HUES6 (cell line): Measurements from ENCODE around the gene RASEF.
"Not testable (repeated sequence)": the region's sequence is repeated elsewhere in the genome, so short reads cannot be mapped to it uniquely, and the experiment has no call there.

Source experiments
- H3K27ac ChIP-seq: 2 replicates; pipeline ENCODE4 v1.7.0; 2013; ENCODE audit warnings: low read depth, mild to moderate bottlenecking, low read length, inconsistent platforms
- H3K27me3 ChIP-seq: 2 replicates; pipeline ENCODE4 v1.6.1; 2013; ENCODE audit warnings: low read length; ENCODE audit not compliant: control insufficient read depth, insufficient read depth
- H3K36me3 ChIP-seq: 2 replicates; pipeline ENCODE4 v1.6.1; 2013; ENCODE audit warnings: low read length; ENCODE audit not compliant: control insufficient read depth, insufficient read depth
- H3K4me1 ChIP-seq: 2 replicates; pipeline ENCODE4 v1.6.1; 2013; ENCODE audit warnings: low read length; ENCODE audit not compliant: control insufficient read depth, insufficient read depth
- H3K4me3 ChIP-seq: 2 replicates; pipeline ENCODE4 v1.5.1; 2013; ENCODE audit warnings: low read depth, low read length
- H3K9ac ChIP-seq: one replicate; pipeline ENCODE4 v1.6.1; 2013; ENCODE audit warnings: mild to moderate bottlenecking, low read length
- H3K9me3 ChIP-seq: 2 replicates; pipeline ENCODE4 v1.6.1; 2013; ENCODE audit warnings: low read depth, low read length; ENCODE audit not compliant: control insufficient read depth, insufficient read depth

The RASEF gene

DNA sequence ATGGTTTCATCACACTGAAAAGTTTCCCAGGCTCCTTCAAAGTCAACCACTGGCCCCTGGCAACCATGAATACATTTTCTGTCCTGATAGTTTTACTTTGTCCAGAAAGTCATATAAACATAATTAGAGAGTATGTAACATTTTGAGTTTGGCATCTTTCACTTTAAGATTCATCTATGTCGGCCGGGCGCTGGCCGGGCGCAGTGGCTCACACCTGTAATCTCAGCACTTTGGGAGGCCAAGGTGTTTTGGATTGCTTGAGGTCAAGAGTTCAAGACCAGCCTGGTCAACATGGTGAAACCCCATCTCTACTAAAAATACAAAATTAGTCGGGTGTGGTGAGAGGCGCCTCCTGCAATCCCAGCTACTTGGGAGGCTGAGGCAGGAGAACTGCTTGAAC, 126.4 kb downstream of the RASEF start:
- H3K9ac ChIP-seq, H3K9me3 ChIP-seq, H3K27me3 ChIP-seq, H3K4me3 ChIP-seq, H3K4me1 ChIP-seq, H3K36me3 ChIP-seq, H3K27ac ChIP-seq: not testable (repeated sequence)

DNA sequence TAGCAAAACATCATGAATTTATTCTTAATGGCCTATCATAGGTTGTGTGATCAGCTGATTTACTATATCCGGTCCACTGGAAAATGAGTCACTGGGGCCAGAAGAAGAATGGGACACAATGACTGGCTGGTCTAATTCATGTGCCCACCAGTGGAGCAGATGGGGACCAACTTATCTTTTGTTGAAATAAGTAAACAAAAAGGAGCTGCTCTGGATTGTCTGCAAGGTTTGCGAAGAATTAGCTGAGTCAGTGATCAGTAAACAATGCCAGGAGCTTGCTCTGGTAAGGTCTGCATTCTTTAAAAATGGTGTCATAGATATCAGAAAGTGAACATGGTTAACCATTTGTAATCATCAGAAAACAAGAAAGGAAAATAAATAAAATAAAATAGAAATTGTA, 128.0 kb downstream of the RASEF start:
- H3K4me3 ChIP-seq = no peak overlapping the region
- peaks cover 6% of the 10 kb centered on the region; the same call in 1 of the 2 replicates for H3K4me1 ChIP-seq
- peak overlapping the region; percentile 51; the same call in 1 of the 2 replicates for H3K27ac ChIP-seq

DNA sequence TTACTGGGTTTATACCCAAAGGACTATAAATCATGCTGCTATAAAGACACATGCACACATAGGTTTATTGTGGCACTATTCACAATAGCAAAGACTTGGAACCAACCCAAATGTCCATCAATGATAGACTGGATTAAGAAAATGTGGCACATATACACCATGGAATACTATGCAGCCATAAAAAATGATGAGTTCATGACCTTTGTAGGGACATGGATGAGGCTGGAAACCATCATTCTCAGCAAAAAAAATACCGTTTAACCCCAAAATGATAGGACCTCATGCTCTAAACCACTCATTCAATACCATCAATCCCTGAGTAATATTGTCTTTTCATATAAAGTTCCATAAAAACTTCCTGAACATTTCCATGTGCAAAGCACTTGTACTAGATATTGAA, 128.9 kb downstream of the RASEF start:
- H3K9me3 ChIP-seq, H3K36me3 ChIP-seq, H3K4me3 ChIP-seq, H3K27ac ChIP-seq, H3K27me3 ChIP-seq, H3K4me1 ChIP-seq, H3K9ac ChIP-seq: not testable (repeated sequence)

More for the DNA sequence above, 128.0 kb downstream of the RASEF start:
- H3K9ac ChIP-seq = peak overlapping the region; percentile 21
- no peaks in the 10 kb centered on the region for H3K9me3 ChIP-seq
- H3K27me3 ChIP-seq = no peaks in the 10 kb centered on the region
- H3K36me3 ChIP-seq = no peaks in the 10 kb centered on the region

DNA sequence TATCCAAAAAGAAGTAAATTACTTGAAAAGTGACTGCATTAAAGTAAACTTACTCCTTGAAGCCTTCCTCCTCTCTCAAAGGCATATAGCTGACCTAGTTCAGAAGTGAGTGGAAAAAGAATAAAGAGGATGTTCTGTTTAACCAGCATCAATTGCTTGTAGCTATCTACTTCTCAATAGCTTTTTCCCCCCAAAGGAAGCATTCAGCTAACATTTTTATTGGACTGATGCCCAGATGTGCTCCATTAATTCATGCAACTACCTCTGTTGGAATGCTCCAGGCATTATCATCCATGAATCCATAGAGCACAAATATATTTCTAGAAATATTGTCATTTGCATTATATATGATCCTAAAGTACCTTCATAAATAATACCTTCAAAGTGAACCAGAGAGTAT, 132.8 kb downstream of the RASEF start:
- H3K27ac ChIP-seq = no peak overlapping the region

More for the DNA sequence above, 132.8 kb downstream of the RASEF start:
- Histone ChIP-seq H3K36me3 (no peaks in the 10 kb centered on the region), H3K27me3 (no peaks in the 10 kb centered on the region), H3K9ac (no peak overlapping the region), H3K4me1 (peaks cover 8% of the 10 kb centered on the region), H3K9me3 (no peaks in the 10 kb centered on the region), H3K4me3 (no peak overlapping the region)
